OCI-LY3 (cell line): ENCODE data around the gene PDE5A.

Experiments
- H2AFZ ChIP-seq: fragments of 200-600, 300-600 bp; shearing (Covaris generic); 2 replicates; pipeline ENCODE4 v1.6.0; 2014; ENCODE audit warnings: antibody characterized with exemption, low read depth, low read length
- H3K27ac ChIP-seq: fragments of 200-600, 300-600 bp; sonication (generic); 2 replicates; pipeline ENCODE4 v1.5.1; 2014; ENCODE audit warnings: mild to moderate bottlenecking, low read length, moderate library complexity, mixed read lengths
- H3K27me3 ChIP-seq: fragments of 200-600, 300-600 bp; sonication (generic); 2 replicates; pipeline ENCODE4 v1.6.1; 2014; ENCODE audit warnings: low read depth, low read length, mixed read lengths
- H3K36me3 ChIP-seq: fragments of 200-600, 300-600 bp; sonication (generic); replicated peaks from 2 replicates; pipeline ENCODE3; 2014; ENCODE audit warnings: low read depth, low read length, mixed read lengths
- H3K4me1 ChIP-seq: fragments of 300-600, 200-600 bp; sonication (generic); 2 replicates; pipeline ENCODE4 v1.6.1; 2014; ENCODE audit warnings: low read length, mixed read lengths
- H3K4me2 ChIP-seq: fragments of 200-600, 300-600 bp; sonication (generic); 2 replicates; pipeline ENCODE4 v1.6.1; 2014; ENCODE audit warnings: low read length, mixed read lengths
- H3K4me3 ChIP-seq: fragments of 300-600, 200-600 bp; sonication (generic); 2 replicates; pipeline ENCODE4 v1.5.1; 2014; ENCODE audit warnings: antibody characterized with exemption, mild to moderate bottlenecking, low read length, moderate library complexity
- H3K79me2 ChIP-seq: fragments of 300-600, 200-600 bp; shearing (Covaris generic); 2 replicates; pipeline ENCODE4 v1.6.1; 2014; ENCODE audit warnings: mild to moderate bottlenecking, low read length, mixed read lengths
- H3K9ac ChIP-seq: fragments of 300-600, 200-600 bp; shearing (Covaris generic); 2 replicates; pipeline ENCODE4 v1.6.0; 2014; ENCODE audit warnings: mild to moderate bottlenecking, low read length, moderate library complexity
- H3K9me3 ChIP-seq: fragments of 200-600, 300-600 bp; shearing (Covaris generic); 2 replicates; pipeline ENCODE4 v1.6.1; 2014; ENCODE audit warnings: low read length, mixed read lengths; ENCODE audit not compliant: insufficient read depth
- H4K20me1 ChIP-seq: fragments of 200-600, 300-600 bp; sonication (generic); 2 replicates; pipeline ENCODE4 v1.6.1; 2016; ENCODE audit warnings: low read length, mixed read lengths; ENCODE audit not compliant: insufficient read depth
- EZH2phosphoT487 ChIP-seq: fragments of 200-600 bp; shearing (Covaris generic); IDR thresholded peaks from 2 replicates; pipeline ENCODE4 v1.6.1; 2018; ENCODE audit warnings: antibody characterized with exemption, mixed run types, low read depth
- TF ChIP-seq, protein P1 (sequence below): fragments of 200-600, 300-600 bp; sonication (generic); IDR thresholded peaks from 2 replicates; pipeline ENCODE4 v1.5.1; 2014; ENCODE audit warnings: antibody characterized with exemption, low read length, low read depth

The PDE5A gene

GRCh38 chr4:119672938-119673337, 44.3 kb upstream of the PDE5A start:
- Histone ChIP-seq H3K79me2 (no peaks in the 10 kb centered on the region), H3K4me3 (no peak overlapping the region), H3K36me3 (no peaks in the 10 kb centered on the region), H3K4me1 (no peaks in the 10 kb centered on the region), H3K4me2 (no peak overlapping the region), H3K9ac (no peak overlapping the region), H3K27me3 (no peaks in the 10 kb centered on the region), H3K9me3 (no peaks in the 10 kb centered on the region), H2AFZ (no peak overlapping the region), H4K20me1 (no peaks in the 10 kb centered on the region), H3K27ac (no peak overlapping the region)
- TF ChIP-seq, protein P1, sequence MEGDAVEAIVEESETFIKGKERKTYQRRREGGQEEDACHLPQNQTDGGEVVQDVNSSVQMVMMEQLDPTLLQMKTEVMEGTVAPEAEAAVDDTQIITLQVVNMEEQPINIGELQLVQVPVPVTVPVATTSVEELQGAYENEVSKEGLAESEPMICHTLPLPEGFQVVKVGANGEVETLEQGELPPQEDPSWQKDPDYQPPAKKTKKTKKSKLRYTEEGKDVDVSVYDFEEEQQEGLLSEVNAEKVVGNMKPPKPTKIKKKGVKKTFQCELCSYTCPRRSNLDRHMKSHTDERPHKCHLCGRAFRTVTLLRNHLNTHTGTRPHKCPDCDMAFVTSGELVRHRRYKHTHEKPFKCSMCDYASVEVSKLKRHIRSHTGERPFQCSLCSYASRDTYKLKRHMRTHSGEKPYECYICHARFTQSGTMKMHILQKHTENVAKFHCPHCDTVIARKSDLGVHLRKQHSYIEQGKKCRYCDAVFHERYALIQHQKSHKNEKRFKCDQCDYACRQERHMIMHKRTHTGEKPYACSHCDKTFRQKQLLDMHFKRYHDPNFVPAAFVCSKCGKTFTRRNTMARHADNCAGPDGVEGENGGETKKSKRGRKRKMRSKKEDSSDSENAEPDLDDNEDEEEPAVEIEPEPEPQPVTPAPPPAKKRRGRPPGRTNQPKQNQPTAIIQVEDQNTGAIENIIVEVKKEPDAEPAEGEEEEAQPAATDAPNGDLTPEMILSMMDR: no peak
- no peak for TF ChIP-seq EZH2phosphoT487

DNA sequence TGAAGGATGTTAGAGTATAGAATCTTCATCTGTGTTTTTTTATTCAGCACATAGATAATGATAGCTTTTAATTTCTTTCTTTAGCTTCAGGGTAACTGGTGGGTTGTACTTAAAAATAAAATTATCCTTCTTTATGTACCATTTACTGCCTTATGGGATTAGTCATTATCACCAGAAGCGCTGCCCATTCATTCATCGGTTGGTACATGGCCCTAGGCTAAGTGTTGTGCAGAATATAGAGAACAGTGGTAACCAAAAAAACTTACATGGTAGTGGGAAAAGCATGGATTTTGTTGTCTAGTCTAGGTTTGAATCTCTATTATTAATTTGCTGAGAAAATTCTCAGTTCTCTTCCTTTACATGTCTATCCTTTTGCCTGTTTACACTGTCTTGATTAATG, 43.5 kb upstream of the PDE5A start:
- TF ChIP-seq EZH2phosphoT487: no peak
- TF ChIP-seq, protein P1: no peak

DNA sequence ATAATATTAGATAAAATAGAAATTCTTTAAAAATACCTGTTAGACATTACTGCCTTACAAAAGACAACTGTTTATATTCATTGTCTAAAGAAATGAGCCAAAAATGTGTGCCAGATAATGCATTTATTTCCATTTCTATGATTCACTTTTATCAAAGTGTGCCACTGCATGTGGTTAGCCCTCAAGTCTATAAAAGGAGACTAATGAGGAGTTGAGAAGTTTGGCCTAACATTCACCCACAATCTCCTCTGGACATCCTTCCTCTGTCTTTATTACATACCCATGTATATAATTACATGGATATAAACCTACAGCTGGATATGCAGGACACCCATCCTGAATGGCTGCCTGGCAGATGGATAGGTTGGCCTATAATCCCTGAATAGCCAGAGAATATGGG, 42.6 kb upstream of the PDE5A start:
- Histone ChIP-seq H3K36me3 (no peaks in the 10 kb centered on the region), H3K79me2 (no peaks in the 10 kb centered on the region), H3K4me2 (no peak overlapping the region), H3K9ac (no peak overlapping the region), H3K9me3 (no peaks in the 10 kb centered on the region), H3K27me3 (no peaks in the 10 kb centered on the region), H3K4me1 (no peaks in the 10 kb centered on the region), H3K27ac (no peak overlapping the region), H4K20me1 (no peaks in the 10 kb centered on the region), H2AFZ (no peak overlapping the region), H3K4me3 (no peak overlapping the region)
- TF ChIP-seq, protein P1: no peak
- no peak for TF ChIP-seq EZH2phosphoT487

More for the DNA sequence above, 43.5 kb upstream of the PDE5A start:
- no peaks in the 10 kb centered on the region for H3K9me3 ChIP-seq
- no peaks in the 10 kb centered on the region for H3K27me3 ChIP-seq
- no peak overlapping the region for H3K9ac ChIP-seq
- no peak overlapping the region for H3K4me3 ChIP-seq
- no peaks in the 10 kb centered on the region for H3K4me1 ChIP-seq
- H3K4me2 ChIP-seq: no peak overlapping the region
- H3K27ac ChIP-seq: no peak overlapping the region
- H2AFZ ChIP-seq: no peak overlapping the region
- H4K20me1 ChIP-seq: no peaks in the 10 kb centered on the region
- no peaks in the 10 kb centered on the region for H3K36me3 ChIP-seq
- H3K79me2 ChIP-seq: no peaks in the 10 kb centered on the region

DNA sequence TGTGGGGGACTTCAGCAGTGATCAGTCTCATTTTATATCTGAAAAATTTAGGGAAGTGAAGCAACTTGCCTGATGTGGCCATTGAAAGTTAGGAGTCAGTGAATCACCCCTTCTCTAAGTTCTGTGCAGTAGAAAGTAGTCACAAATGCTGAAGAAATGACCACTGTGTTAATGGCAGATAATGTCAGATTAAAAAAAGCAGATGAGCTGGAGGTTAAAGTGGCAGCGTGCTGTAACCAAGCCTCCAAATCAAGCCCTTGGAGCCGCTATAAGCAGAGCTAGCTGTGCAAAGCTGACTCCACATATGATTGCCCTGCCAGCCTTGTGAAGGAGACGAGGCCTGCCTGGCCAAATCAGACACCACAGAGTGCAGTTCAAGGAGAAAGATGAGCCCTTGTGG, 39.2 kb upstream of the PDE5A start:
- H2AFZ ChIP-seq: no peak overlapping the region

More for the DNA sequence above, 39.2 kb upstream of the PDE5A start:
- Histone ChIP-seq H3K27me3 (no peaks in the 10 kb centered on the region), H3K9me3 (no peaks in the 10 kb centered on the region), H3K27ac (no peak overlapping the region), H3K4me3 (no peak overlapping the region), H4K20me1 (no peaks in the 10 kb centered on the region), H3K79me2 (no peaks in the 10 kb centered on the region), H3K9ac (no peak overlapping the region), H3K36me3 (no peaks in the 10 kb centered on the region), H3K4me2 (no peak overlapping the region), H3K4me1 (peaks cover 8% of the 10 kb centered on the region)
- no peak for TF ChIP-seq EZH2phosphoT487
- TF ChIP-seq, protein P1: no peak
